DOHH2 (cell line): ENCODE measurements around the gene SETD3.

Experiments
- H3F3A ChIP-seq: fragments of 200-600 bp; sonication (generic), shearing (Covaris generic); 2 replicates; pipeline ENCODE4 v1.6.0; 2016; ENCODE audit warnings: antibody characterized with exemption, mild to moderate bottlenecking; ENCODE audit not compliant: control insufficient read depth, insufficient read depth
- H3K27ac ChIP-seq: fragments of 200-600 bp; sonication (generic); 2 replicates; pipeline ENCODE4 v1.5.1; 2014; ENCODE audit warnings: low read depth, mild to moderate bottlenecking, low read length, moderate library complexity
- H3K27me3 ChIP-seq: fragments of 200-600 bp; sonication (generic); 2 replicates; pipeline ENCODE4 v1.6.1; 2014; ENCODE audit warnings: mild to moderate bottlenecking, low read length, mixed read lengths; ENCODE audit not compliant: control insufficient read depth
- H3K36me3 ChIP-seq: fragments of 200-600 bp; sonication (generic); 2 replicates; pipeline ENCODE4 v1.6.1; 2014; ENCODE audit warnings: mild to moderate bottlenecking, low read length, moderate library complexity, mixed read lengths; ENCODE audit not compliant: control insufficient read depth
- H3K4me1 ChIP-seq: fragments of 200-600 bp; sonication (generic); 2 replicates; pipeline ENCODE4 v1.6.1; 2014; ENCODE audit warnings: mild to moderate bottlenecking, low read length, mixed read lengths; ENCODE audit not compliant: control insufficient read depth
- H3K4me2 ChIP-seq: fragments of 200-600 bp; sonication (generic); 2 replicates; pipeline ENCODE4 v1.6.0; 2014; ENCODE audit warnings: mild to moderate bottlenecking, low read length, moderate library complexity
- H3K4me3 ChIP-seq: fragments of 200-600 bp; sonication (generic); 2 replicates; pipeline ENCODE4 v1.5.1; 2014; ENCODE audit warnings: mild to moderate bottlenecking, low read length, mixed read lengths
- H3K79me2 ChIP-seq: fragments of 200-600 bp; sonication (generic); 2 replicates; pipeline ENCODE4 v1.6.1; 2014; ENCODE audit warnings: mild to moderate bottlenecking, low read length, mixed read lengths; ENCODE audit not compliant: control insufficient read depth
- H3K9me2 ChIP-seq: fragments of 200-600 bp; sonication (generic); replicated peaks from 2 replicates; pipeline ENCODE4 v1.6.1; 2014; ENCODE audit warnings: mild to moderate bottlenecking, low read length, mixed read lengths; ENCODE audit not compliant: control insufficient read depth
- H3K9me3 ChIP-seq: fragments of 200-600 bp; sonication (generic); 2 replicates; pipeline ENCODE4 v1.6.1; 2014; ENCODE audit warnings: antibody characterized with exemption, low read length, mixed read lengths; ENCODE audit not compliant: control insufficient read depth, insufficient read depth
- H4K20me1 ChIP-seq: fragments of 200-600 bp; sonication (generic); 2 replicates; pipeline ENCODE4 v1.6.0; 2014; ENCODE audit warnings: low read depth, mild to moderate bottlenecking, antibody characterized with exemption, low read length, moderate library complexity; ENCODE audit not compliant: control insufficient read depth, insufficient read depth
- CTCF ChIP-seq: fragments of 200-600 bp; sonication (generic); IDR thresholded peaks from one replicate; pipeline ENCODE4 v1.5.1; 2014; ENCODE audit warnings: antibody characterized with exemption, mild to moderate bottlenecking, low read depth, low read length; ENCODE audit not compliant: poor library complexity, severe bottlenecking
- EZH2phosphoT487 ChIP-seq: fragments of 200-600 bp; sonication (generic); IDR thresholded peaks from 2 replicates; pipeline ENCODE4 v1.6.1; 2017; ENCODE audit warnings: borderline replicate concordance, mild to moderate bottlenecking, antibody characterized with exemption, low read length, moderate library complexity, mixed read lengths

The SETD3 gene

DNA sequence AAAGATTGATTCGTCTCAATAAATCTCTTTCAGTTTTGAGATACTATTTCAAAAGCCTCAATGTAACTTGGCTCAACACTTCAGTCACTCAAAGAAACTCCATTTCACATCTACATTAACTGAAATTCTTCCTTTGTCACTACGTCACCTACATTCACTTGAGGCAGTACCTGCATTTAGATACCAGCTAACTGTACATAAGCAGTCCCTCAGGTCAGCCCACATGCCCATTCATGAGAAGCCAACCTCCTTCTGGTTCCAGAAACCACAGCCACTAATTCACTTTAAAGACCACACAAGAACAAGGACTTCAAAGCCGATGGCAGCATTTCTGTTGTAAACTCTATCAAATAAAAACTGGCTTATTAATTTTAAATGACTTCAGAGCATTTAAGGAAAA lies 43.0 kb downstream of the SETD3 start:
- H3F3A ChIP-seq = no peaks in the 10 kb centered on the region
- H3K27me3 ChIP-seq = no peaks in the 10 kb centered on the region
- H3K27ac ChIP-seq = no peak overlapping the region
- no peaks in the 10 kb centered on the region for H3K9me3 ChIP-seq
- no peaks in the 10 kb centered on the region for H3K79me2 ChIP-seq
- no peak overlapping the region for H3K4me2 ChIP-seq
- no peak for TF ChIP-seq EZH2phosphoT487
- TF ChIP-seq CTCF = no peak
- no peak overlapping the region for H3K4me3 ChIP-seq
- H3K9me2 ChIP-seq = no peaks in the 10 kb centered on the region
- H4K20me1 ChIP-seq = no peaks in the 10 kb centered on the region
- H3K36me3 ChIP-seq = peaks cover 40% of the 10 kb centered on the region
- 0 out of 2 replicates have a peak, but pooled peaks cover 5% of the 10 kb centered on the region for H3K4me1 ChIP-seq

- peaks cover 38% of the 10 kb centered on the region for H3K36me3 ChIP-seq
- H3K27me3 ChIP-seq = no peaks in the 10 kb centered on the region
- TF ChIP-seq CTCF (no peak), EZH2phosphoT487 (no peak)
- no peaks in the 10 kb centered on the region for H3K9me2 ChIP-seq
- H3K4me1 ChIP-seq = 0 out of 2 replicates have a peak, but pooled peaks cover 5% of the 10 kb centered on the region
- H3K9me3 ChIP-seq = no peaks in the 10 kb centered on the region
- no peaks in the 10 kb centered on the region for H3K79me2 ChIP-seq
- H3K4me2 ChIP-seq = no peak overlapping the region
- no peaks in the 10 kb centered on the region for H3F3A ChIP-seq
- H3K4me3 ChIP-seq = no peak overlapping the region
- no peak overlapping the region for H3K27ac ChIP-seq
- no peaks in the 10 kb centered on the region for H4K20me1 ChIP-seq
Measured at GRCh38 chr14:99436247-99437180, 44.1 kb downstream of the SETD3 start.

DNA sequence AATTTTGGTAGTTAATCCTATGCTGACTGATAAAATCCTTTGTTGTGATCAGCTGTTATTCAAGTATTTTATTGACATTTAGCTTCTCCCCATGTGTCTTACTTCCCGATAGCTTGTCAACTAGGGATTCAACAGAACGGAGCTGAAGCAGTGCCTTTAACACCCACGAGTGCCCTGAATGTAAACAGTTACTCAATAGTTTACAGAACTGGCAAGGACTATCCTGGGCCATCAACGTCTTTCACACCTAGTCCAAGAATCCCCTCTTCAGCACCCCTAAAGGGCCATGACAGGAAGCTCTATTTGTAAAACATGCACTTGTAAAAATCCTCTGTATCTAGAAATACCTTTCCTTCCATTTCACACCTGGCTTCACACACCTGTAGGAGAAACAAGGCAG lies 45.3 kb downstream of the SETD3 start:
- H3K9me2 ChIP-seq = no peaks in the 10 kb centered on the region
- no peak for TF ChIP-seq CTCF
- TF ChIP-seq EZH2phosphoT487 = no peak
- H3K27ac ChIP-seq = no peak overlapping the region
- H3K79me2 ChIP-seq = peaks cover 5% of the 10 kb centered on the region; the same call in 1 of the 2 replicates
- H3K9me3 ChIP-seq = no peaks in the 10 kb centered on the region
- H3F3A ChIP-seq = no peaks in the 10 kb centered on the region
- H3K4me1 ChIP-seq = peaks cover 14% of the 10 kb centered on the region
- H4K20me1 ChIP-seq = no peaks in the 10 kb centered on the region
- peaks cover 43% of the 10 kb centered on the region for H3K36me3 ChIP-seq
- H3K4me2 ChIP-seq = no peak overlapping the region
- no peak overlapping the region for H3K4me3 ChIP-seq
- H3K27me3 ChIP-seq = no peaks in the 10 kb centered on the region
